Stimulated activated CD4-positive, alpha-beta T cell treated with anti-CD3 and anti-CD28 coated beads, TNF-alpha, amount 100 ng/mL, for 24 hours (primary cell): ENCODE measurements around the gene MACO1.

Experiments
- DNase-seq, 3 experiments: peaks; one replicate each; pipeline ENCODE4 v3.0.0-alpha.2; 2020; ENCODE audit warnings: low read depth in 3 of 3

The MACO1 gene

GRCh38 chr1:25541889-25542658, 111.4 kb downstream of the MACO1 start:
- no peak for DNase-seq

- DNase-seq = no peak
Measured at GRCh38 chr1:25543005-25543424, 112.3 kb downstream of the MACO1 start.

GRCh38 chr1:25543425-25544242, 112.9 kb downstream of the MACO1 start, which contains the start of gene LDLRAP1:
TSS of gene LDLRAP1 (plus strand) at chr1:25543606. CDS start at chr1:25543699, 93 bp downstream.
- peak; percentile 21 to 63 (median 45) for DNase-seq

GRCh38 chr1:25544243-25544764, 113.6 kb downstream of the MACO1 start:
- DNase-seq = no peak

- DNase-seq = no peak
Measured at GRCh38 chr1:25544819-25545218, 114.1 kb downstream of the MACO1 start.

- DNase-seq = no peak
Measured at GRCh38 chr1:25545767-25546166, 115.1 kb downstream of the MACO1 start.

- DNase-seq = no peak
Measured at GRCh38 chr1:25546193-25546592, 115.5 kb downstream of the MACO1 start.

GRCh38 chr1:25548601-25549000, 117.9 kb downstream of the MACO1 start:
- DNase-seq = no peak

GRCh38 chr1:25549273-25550154, 118.8 kb downstream of the MACO1 start:
- DNase-seq = peak; percentile 65 to 88 (median 69)
